HL-60 (cell line): ENCODE measurements around the gene EPHA4.

Source experiments
- CTCF ChIP-seq: IDR thresholded peaks from one replicate; pipeline ENCODE4 v1.5.1; 2011; ENCODE audit warnings: low read length, control low read depth, inconsistent platforms; ENCODE audit not compliant: insufficient read depth
- POLR2AphosphoS5 ChIP-seq: IDR thresholded peaks from 2 replicates; pipeline ENCODE4 v1.6.1; 2012; ENCODE audit warnings: low read depth
- REST ChIP-seq: IDR thresholded peaks from 2 replicates; pipeline ENCODE4 v1.6.1; 2012; ENCODE audit warnings: low read depth; ENCODE audit not compliant: insufficient replicate concordance

GRCh38 chr2:221407765-221408164 is 164.3 kb downstream of the EPHA4 start:
- no peak for TF ChIP-seq CTCF
- TF ChIP-seq REST: no peak
- TF ChIP-seq POLR2AphosphoS5: no peak
